AG08395 (cell line): ENCODE results near the gene SERPINA5.
"Not testable (repeated sequence)": the region's sequence is repeated elsewhere in the genome, so short reads cannot be mapped to it uniquely, and the experiment has no call there.

Experiments
- DNase-seq: peaks from one replicate; pipeline ENCODE4 v3.0.0; 2012; ENCODE audit warnings: mixed read lengths, low spot score

SERPINA5 gene

DNA sequence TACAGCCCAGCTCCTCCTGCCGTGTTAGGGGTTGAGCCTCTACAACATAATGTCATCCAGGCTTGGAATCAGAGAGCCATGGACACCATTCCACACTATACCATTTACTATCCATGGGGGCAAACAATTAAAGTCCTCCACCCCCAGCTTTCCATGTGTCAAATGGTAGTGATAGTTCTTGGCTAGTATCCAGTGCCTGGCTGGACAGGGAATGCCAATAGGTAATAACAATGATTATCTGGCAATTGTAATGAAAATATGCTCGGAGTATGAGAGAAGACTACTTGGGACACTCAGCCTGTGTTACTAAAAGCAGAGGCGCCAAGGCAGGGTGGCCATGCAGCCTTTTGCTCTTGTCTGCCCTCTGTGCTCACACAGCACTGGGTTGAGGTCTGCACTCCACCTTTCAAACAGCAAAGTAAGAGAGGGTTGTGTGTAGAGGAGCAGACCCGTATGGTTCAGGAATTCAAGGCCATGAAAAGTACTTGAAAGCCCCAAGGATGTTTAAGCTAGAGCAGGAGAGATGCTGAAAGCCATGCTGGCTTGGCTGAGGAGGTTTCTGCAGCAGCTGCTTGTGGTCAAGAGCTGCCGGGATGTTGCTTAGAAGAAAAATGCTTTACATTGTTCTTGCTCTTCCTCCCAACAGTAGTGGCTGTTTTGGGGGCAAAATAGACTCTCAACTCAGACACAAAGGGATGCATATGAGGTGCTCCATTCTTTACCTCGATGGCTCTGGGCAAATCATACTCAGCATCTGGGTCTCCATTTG is 41.6 kb downstream of the SERPINA5 start:
- DNase-seq: no peak

DNA sequence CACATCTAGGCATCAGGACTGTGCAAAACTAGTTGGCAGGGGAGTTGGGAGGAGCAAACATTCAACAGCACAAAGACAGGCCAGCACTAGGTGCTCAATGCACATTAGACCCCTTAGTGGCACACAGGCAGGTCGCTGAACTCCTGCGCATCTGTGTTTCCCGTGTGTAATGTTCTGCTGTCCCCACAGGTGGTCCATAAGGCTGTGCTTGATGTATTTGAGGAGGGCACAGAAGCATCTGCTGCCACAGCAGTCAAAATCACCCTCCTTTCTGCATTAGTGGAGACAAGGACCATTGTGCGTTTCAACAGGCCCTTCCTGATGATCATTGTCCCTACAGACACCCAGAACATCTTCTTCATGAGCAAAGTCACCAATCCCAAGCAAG is 42.2 kb downstream of the SERPINA5 start:
- DNase-seq: no peak

DNA sequence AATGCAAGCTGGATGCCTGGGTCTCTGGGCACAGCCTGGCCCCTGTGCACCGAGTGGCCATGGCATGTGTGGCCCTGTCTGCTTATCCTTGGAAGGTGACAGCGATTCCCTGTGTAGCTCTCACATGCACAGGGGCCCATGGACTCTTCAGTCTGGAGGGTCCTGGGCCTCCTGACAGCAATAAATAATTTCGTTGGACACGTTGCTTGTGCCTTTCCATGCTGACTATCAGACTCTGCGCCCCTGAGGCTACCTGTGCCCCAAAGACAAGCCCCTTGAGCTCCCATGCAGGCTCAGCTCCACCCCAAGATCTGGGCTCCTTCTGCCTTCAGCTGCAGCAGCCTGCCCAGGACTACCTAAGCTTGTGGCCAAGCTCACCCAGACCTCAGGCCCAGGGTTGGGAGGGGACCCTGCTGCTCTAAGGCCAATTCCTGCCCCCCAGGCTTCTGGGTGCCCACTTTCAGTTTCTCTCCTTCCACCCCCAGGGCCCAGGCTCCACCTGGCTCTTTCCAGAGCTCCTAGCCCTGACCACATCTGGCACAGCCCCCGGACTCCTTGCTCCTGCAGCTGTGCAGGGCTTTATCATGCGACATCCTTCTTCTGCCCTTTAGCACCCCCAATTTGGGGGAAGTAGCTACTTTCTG is 42.8 kb downstream of the SERPINA5 start:
- no peak for DNase-seq

DNA sequence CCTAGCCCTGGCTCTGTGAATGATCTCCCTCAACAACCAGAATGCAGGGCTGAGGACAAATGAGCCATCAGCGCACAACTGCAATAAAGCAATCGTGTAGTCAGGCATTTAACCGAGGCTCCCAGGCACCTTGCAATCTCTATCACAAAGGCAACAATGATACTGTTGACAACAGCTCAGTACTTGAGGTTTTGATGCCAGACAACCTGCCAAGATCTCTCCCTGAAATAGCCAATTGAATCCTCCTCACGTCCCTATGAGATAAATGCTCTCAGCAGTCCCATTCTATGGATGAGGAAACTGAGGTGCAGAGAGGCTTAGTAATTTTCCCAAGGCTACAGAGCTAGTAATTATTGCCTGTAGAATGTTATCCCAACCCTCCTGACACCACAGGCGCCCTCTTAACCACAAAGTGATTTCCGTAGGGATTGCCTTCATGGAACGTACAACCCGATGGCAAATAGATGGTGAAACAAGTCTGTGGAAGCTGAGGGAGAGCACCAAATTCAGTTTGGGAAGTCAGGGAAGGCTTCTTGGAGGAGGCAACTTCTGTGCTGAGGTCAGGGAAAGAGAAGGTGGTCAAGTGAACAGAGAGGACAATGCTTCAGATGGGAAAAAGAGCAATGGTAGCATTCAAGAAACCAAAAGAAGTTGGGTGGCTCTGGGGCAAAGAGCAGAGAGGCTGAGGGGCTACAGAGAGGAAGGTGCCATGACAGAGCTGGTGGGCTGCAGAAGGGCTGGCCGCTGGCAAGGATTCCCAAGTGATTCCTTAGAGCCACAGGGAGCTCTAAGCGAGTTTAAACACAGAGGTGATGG is 43.5 kb downstream of the SERPINA5 start:
- no peak for DNase-seq

DNA sequence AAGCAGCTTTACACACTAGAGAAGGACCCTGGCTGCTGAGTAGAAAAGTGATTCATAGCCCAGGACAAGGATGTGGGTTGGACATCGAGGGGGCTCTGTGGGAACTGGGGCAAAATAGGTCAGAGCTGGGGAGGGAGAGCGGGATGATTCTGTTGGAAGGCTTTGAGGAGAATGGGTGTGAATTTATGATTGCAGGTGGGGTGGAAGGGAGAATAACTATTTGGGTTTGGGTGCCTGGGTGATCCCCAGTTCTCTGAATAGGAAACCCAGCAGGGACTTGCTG is 44.1 kb downstream of the SERPINA5 start:
- DNase-seq: no peak

DNA sequence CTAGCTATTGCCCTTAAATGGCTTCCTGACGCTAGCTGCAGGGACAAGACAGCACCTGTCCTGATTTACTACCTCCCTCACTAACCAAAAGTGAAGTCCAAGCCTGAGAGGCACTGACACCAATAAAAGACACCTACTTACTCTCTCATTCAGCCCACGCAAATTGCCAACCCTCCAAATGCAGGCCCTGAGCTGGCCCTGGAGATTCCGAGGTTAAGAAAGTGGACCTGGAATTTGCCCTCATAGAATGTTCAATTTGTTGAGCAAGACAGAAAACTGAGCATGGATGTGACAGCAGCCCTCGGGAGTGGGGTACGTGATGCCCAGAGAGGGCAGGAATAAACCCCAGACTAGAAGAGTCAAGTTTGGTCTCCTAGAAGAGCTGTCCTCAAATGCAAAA is 47.4 kb downstream of the SERPINA5 start:
- no peak for DNase-seq

DNA sequence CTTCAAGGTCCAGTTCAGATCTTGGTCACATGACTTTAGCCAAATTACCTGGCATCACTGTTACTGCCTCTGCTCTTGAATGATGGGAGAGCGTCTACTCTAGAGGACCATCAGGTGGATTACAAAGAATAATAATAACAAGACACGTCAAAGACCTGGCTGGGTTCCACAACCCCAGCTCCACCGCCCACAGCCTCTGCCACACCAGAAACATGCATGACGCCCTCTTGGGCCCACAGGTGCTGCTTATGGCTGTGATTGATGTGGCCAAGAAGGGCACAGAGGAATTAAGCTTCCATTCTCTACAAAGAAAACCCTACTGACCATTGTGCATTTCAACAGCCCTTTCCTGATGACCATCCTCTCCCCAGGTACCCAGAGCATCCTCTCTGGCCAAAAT is 49.2 kb downstream of the SERPINA5 start:
- no peak for DNase-seq

DNA sequence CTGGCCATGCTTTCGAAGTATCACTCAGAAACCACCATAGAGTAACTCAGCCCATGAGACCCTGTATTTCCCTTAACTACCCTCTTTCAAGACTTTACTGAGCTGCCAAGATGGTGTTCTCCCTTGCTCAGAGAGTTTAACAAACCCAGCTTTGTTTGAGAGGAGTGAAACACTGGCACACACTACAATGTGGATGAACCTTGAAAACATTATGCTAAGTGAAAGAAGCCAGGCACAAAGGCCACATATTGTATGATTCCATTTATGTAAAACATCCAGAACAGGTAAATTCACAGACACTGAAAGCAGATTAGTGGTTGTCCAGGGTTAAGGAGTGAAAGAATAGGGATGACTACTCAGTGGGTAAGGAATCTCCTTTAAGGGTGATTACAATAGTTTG is 49.8 kb downstream of the SERPINA5 start:
- no peak for DNase-seq

DNA sequence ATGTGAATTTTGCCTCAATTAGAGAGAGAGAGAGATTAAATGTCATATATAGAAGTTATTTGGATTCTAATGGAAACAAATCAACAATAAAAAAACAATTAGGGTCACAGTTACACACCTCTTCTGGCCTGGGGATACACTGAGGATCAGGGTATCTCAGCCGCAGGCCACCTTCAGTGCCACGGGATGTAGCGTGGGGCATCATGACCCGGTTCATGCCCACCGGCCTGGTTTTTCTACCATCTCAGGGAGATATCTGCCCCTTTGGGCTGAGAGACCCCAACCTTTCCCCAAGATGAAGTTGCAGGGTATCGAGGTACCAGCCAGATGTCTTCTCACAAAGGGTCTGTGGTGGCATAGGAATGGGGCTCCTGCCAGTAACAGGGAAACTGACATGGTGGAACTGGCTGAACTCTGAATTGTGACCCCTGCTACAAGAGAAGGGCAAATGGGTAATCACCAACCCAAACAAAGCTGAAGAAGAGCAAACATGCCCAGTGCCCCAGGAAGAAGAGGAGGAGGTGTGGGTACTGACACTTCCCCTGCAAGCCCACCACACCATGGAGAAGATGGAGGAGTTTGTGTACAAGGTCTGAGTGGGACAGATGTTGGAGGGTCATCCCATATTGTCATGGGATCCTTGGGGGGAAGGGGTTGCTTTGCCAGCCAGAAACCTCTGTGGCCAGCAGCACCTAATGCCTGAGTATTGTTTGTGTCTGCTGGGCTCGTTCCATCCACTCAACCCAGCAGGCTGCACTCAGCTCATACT is 50.5 kb downstream of the SERPINA5 start:
- DNase-seq: no peak

DNA sequence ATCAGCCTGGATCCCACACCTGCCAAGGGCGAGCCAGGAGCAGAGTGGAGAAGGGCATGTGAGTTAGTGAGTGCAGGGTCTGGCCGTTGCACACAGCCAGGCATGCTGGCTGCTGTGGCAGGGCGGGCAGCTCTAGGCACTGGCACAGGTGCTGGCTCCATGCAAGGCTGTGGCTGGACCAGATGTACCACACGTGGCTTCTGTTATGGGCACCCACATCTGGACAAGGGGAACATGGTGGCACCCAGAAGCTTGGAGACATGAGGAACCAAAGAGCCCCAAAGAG is 51.0 kb downstream of the SERPINA5 start:
- DNase-seq: no peak

DNA sequence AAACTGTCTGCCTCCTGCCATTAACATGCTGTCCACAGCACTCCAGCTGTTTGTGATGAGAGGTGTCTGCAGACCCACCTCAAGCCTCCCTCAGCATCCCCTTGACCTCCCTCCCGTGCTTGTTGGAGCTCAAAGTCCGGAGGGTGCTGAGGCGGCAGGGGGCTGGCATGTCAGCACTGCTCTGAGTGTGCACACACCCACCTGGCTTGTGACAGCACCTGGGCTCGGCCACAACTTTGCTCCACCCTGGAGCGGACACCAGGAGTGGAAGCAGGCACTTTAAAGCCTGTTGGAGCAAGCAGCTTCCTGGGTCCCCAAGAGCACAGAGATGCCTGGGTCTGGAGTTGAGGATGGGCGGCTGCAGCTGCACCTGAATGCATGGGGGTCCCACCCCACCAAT is 51.9 kb downstream of the SERPINA5 start:
- no peak for DNase-seq

DNA sequence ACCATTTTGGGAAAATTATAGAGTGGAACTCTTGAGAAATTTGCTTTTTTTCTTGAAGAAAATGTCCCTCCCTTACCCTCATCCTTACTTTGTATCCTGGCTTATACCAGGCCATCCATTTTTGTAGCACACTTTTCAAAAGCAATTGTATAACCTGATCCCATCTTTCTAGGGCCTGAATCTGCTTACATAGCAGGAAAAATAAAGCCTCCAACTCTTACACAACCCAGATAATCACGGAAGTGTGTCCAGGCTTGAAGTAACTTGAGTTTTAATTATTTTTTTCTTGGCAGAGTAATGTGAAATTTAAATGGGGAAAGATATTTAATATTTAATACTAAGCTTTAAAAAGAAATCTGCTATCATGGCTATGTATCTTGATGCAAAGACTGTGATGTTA is 53.9 kb downstream of the SERPINA5 start:
- DNase-seq: no peak

DNA sequence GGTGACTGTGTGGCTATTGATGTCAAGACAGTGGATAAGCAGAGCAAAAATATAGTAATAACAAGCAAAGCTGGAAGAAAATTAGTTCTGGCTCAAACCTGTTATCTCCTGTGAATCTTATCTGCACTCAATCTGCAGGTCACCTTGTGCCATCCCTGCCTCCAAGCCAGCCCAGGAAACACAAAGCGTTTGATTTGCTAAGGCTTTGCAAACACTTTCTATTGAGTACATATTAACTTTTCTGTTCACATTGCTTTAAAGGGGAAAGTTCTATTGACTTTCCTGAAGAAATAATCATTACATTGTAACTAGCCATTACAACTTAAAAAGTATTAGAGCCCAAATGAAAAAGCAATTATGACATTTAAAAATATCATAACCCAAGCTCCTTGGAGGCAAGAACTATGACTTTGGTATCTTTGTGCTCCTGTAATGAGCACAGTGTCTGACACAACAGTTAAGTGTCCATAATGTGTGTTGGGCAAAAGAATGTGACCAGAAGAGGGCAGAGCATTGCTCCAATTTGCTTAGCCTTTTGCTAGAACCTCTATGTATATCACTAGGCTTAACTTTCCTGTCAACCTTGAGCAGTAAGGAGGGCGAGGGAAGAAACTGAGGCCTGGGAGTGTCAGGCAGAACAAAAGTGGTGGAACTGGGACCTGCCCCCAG is 55.7 kb downstream of the SERPINA5 start:
- DNase-seq: no peak

DNA sequence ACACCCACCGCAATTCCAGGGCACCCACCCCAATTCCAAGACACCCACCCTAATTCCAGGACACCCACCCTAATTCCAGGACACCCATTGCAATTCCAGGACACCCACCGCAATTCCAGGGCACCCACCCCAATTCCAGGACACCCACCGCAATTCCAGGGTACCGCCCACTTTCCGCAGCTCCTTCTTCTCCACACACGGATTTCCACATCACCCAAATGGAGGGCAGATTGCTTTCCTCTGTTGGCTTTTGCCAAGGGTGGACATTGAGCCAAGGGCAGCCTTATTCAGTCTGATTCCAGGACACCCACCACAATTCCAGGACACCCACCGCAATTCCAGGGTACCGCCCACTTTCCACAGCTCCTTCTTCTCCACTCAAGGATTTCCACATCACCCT is 56.6 kb downstream of the SERPINA5 start:
- not testable (repeated sequence) for DNase-seq

DNA sequence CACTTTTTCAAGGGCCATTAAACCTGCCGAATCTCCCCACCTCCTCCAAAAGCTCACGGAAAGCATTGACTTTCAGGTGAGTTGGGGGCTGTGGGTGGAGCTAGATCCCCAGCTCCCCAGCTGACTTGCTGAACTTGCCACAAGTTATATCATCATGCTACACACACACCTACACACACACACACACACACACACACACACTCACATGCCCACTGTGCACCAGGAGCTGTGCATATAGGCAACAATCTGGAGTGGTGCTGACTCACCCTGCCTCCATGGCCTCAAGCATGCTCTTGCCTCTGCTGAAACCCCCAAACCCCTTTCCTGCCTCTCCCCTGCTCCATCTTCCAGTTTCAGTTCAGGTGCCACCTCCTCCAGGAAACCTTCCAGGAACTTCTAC is 57.1 kb downstream of the SERPINA5 start:
- no peak for DNase-seq

DNA sequence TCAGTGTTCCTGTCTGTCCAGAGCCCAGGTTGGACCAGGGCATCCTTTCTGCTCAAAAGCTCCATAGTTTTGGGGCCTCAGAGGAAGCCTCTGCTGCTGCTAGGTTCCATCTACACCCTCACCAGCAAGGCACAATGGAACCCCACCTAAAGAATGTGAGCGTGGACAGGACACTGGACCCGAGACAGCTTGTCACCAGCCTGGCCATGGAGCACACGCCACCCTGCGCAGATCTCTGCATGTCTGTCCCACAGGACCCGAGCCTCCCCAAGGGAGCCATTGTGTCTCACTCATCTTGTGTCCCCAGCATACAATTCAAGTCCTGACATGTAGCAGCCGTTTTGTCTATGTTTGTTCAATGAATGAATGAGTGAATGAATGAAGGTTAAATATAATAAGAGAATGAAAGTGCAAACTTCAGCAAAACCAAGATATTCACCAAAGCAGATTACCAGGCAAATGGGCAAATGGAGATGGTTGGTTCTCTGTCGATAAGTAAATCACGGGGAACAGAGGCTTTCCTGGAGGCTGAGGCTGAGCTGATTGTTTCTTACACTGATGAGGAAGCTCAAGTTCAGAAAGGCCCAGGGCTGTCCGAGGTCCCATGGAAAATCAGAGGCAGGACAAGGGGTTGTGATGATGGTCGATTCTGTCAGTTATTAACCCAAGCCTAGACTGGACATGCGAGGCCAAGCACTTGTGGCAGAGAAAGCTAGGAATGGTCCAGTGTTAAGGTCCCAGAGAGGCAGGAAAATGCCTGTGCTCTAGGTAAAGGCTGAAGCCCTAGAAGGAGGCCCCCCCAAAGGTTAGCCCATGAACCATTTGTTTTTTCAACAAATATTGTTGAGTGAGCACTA is 58.0 kb downstream of the SERPINA5 start:
- DNase-seq: no peak

DNA sequence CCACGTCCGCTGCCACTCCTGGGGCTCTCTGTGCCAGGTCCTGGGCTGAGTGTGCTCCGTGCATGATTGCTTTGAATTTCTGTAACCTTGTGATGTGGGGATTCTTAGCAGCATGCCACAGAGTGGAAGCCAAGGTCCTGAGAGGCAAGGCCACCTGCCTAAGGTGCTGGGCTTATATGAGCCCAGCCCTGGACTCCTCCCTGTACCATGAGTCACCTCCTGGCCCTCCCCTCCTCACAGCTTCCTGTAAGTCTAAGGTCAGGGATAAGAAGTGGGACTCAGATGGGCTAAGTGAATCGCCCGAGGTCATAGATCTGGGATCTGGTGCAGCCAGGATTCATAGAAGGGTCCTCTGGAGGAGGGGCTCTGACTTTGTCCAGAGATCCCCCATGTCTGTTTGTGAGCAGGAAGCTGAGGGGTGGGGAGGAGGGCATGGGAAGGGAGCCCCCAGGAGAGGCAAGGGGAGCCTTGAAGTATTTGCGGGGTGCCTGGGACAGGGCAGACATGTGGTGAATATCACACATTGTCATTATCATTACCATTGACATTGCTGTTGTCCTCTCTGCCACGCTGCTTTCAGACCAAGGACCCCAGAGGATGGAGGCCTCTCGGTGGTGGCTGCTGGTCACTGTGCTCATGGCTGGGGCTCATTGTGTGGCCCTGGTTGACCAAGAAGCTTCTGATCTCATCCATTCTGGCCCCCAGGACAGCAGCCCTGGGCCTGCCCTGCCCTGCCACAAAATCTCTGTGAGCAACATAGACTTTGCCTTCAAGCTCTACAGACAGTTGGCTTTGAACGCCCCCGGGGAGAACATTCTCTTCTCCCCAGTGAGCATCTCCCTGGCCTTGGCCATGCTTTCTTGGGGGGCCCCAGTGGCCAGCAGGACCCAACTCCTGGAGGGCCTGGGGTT is 59.8 kb downstream of the SERPINA5 start:
- DNase-seq: no peak

DNA sequence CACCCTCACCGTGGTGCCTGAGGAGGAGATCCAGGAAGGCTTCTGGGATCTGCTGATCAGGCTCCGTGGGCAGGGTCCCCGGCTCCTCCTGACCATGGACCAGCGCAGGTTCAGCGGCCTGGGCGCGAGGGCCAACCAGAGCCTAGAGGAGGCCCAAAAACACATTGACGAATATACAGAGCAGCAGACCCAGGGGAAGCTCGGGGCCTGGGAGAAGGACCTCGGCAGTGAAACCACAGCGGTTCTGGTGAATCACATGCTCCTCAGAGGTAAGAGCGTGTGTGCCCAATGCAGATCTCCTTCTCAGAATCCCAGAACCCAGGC is 60.4 kb downstream of the SERPINA5 start:
- no peak for DNase-seq
